Effector memory CD4-positive, alpha-beta T cell (primary cell): Measurements from ENCODE around the gene MVB12B.
A peak's percentile ranks its signal among the peaks of the same experiment; 100 is the strongest.

ENCODE experiments used
- DNase-seq, 3 donors: peaks; one replicate each; pipeline ENCODE4 v3.0.0-alpha.2; 2020
- H3K27ac ChIP-seq: 2 replicates; pipeline ENCODE4 v1.7.0; 2013; ENCODE audit warnings: mild to moderate bottlenecking, low read length, moderate library complexity; ENCODE audit not compliant: insufficient read depth, poor library complexity, severe bottlenecking
- H3K27me3 ChIP-seq: replicated peaks from 2 replicates; pipeline ENCODE4 v1.7.0; 2013; ENCODE audit warnings: mild to moderate bottlenecking, low read length; ENCODE audit not compliant: insufficient read depth, control insufficient read depth, poor library complexity, severe bottlenecking
- H3K36me3 ChIP-seq: 2 replicates; pipeline ENCODE4 v1.7.0; 2013; ENCODE audit warnings: mild to moderate bottlenecking, low read length, moderate library complexity; ENCODE audit not compliant: control insufficient read depth, insufficient read depth
- H3K4me1 ChIP-seq: 2 replicates; pipeline ENCODE4 v1.7.0; 2013; ENCODE audit warnings: low read length, mild to moderate bottlenecking; ENCODE audit not compliant: control insufficient read depth, insufficient read depth, poor library complexity, severe bottlenecking
- H3K4me3 ChIP-seq: 2 replicates; pipeline ENCODE4 v1.7.0; 2013; ENCODE audit warnings: low read length, low read depth, mild to moderate bottlenecking; ENCODE audit not compliant: insufficient read depth, poor library complexity, severe bottlenecking
- H3K9me3 ChIP-seq: 2 replicates; pipeline ENCODE4 v1.7.0; 2013; ENCODE audit warnings: mild to moderate bottlenecking, low read length, moderate library complexity; ENCODE audit not compliant: control insufficient read depth

The MVB12B gene

DNA sequence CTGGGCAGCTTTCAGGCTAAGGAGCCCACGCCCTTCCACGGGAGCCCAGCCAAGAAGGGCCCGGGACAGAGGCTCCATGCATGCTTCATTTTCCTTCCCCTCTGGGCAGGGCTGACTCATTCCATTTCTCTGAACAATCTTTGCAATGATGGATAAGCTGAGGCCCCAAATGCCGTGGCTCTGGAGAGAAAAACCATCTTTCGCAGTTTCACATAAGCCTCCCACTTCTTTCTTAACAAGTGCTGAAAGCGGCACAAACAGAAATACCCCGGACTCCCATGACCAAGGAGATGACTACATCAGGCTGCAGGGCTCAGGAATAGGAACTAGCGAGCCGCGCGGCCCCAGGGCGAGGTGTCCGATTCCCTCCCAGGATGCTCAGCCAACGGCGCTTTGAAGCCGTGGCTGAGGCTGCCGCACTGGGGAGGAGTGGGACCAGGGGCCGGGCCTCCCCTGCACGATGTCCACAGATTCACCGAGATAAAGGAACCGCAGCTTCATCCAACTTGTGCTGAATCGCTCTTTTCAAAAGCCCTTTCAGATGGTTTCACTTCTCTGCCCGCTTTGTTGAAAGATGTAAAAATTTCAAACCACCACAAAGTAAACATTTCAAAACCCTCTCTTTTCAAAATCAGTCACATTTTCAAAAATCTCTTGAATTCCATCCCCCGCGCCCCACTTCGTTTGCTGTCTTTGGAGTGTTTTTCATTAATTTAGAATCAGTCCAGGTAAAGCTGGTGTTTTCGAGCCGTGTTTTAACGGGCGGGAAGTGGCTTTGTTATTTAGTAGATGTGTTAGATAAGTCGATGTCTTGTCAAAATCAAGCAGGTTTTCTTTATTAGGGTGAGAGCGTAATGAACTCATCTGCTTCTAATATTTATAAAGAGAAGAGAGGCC lies 190.6 kb downstream of the MVB12B start:
- Histone ChIP-seq H3K27ac (peak overlapping the region; percentile 34), H3K4me1 (peaks cover 23% of the 10 kb centered on the region), H3K36me3 (no peaks in the 10 kb centered on the region), H3K9me3 (no peaks in the 10 kb centered on the region), H3K27me3 (peaks cover 12% of the 10 kb centered on the region), H3K4me3 (peak overlapping the region; percentile 57)
- peak; percentile 11 to 21 (median 12) for DNase-seq

- peak overlapping the region; percentile 34 for H3K27ac ChIP-seq
These were observed 191.3 kb downstream of the MVB12B start for GRCh38 chr9:126517833-126518356.

GRCh38 chr9:126518763-126519162 lies 192.1 kb downstream of the MVB12B start:
- no peaks in the 10 kb centered on the region for H3K36me3 ChIP-seq
- no peak overlapping the region for H3K27ac ChIP-seq
- no peak for DNase-seq
- H3K4me3 ChIP-seq, result no peak overlapping the region
- H3K9me3 ChIP-seq, result no peaks in the 10 kb centered on the region
- peaks cover 10% of the 10 kb centered on the region for H3K27me3 ChIP-seq
- peaks cover 21% of the 10 kb centered on the region for H3K4me1 ChIP-seq

More at GRCh38 chr9:126517833-126518356, 191.3 kb downstream of the MVB12B start:
- peaks cover 23% of the 10 kb centered on the region for H3K4me1 ChIP-seq
- H3K27me3 ChIP-seq, result peaks cover 12% of the 10 kb centered on the region
- no peak overlapping the region for H3K4me3 ChIP-seq
- no peaks in the 10 kb centered on the region for H3K36me3 ChIP-seq
- no peaks in the 10 kb centered on the region for H3K9me3 ChIP-seq
- DNase-seq, result no peak

- Histone ChIP-seq H3K4me3 (no peak overlapping the region), H3K9me3 (no peaks in the 10 kb centered on the region), H3K36me3 (no peaks in the 10 kb centered on the region), H3K4me1 (peaks cover 20% of the 10 kb centered on the region), H3K27me3 (peaks cover 8% of the 10 kb centered on the region), H3K27ac (no peak overlapping the region)
- no peak for DNase-seq
These were observed 193.2 kb downstream of the MVB12B start for GRCh38 chr9:126519660-126520420.

- H3K27ac ChIP-seq, result no peak overlapping the region
- H3K36me3 ChIP-seq, result no peaks in the 10 kb centered on the region
- no peak for DNase-seq
- H3K27me3 ChIP-seq, result peaks cover 8% of the 10 kb centered on the region
- no peak overlapping the region for H3K4me3 ChIP-seq
- H3K9me3 ChIP-seq, result no peaks in the 10 kb centered on the region
- H3K4me1 ChIP-seq, result peaks cover 20% of the 10 kb centered on the region
These were observed 193.8 kb downstream of the MVB12B start for GRCh38 chr9:126520453-126520852.

DNA sequence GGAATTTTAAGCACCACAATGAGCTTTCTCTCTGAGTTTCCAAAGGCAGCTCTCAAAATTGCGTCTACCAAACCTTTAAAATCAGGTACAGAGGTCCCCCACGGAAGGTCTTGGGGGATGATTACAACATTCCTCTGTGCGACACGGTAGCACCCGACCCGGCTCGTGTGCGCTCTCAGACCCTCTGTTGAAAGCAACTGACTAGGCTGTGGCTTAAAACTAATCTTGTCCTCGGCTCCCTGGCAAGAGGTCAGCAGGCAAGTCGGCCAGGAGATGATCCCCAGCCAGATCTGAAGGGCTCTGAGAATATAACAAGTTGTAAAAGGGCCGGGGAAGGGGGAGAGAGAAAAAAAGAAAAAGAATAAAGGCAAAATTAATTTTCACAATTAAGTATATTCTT lies 194.5 kb downstream of the MVB12B start:
- Histone ChIP-seq H3K4me3 (no peak overlapping the region), H3K4me1 (peaks cover 20% of the 10 kb centered on the region), H3K27ac (no peak overlapping the region), H3K9me3 (no peaks in the 10 kb centered on the region), H3K27me3 (peaks cover 5% of the 10 kb centered on the region), H3K36me3 (no peaks in the 10 kb centered on the region)
- no peak for DNase-seq

DNA sequence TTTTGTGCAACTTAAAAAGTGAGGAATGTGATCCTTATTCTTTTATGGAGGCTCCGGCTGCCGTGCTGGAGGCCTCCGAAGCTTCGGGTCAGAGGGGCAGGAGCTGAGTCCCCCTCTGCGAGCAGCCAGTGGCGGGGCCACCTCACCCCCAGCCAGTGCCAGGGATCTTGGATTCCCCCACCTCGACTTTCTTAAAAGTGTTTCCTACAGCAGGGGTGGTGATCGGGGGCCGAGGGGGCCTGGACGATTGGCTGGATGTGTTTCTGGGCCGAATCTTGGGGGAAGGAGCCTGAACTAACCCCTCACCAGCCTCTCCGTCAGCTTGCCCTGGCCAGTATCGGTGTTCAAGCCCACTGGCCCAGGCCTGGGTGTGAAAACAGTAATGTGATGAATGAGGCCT lies 194.9 kb downstream of the MVB12B start:
- H3K27me3 ChIP-seq, result peaks cover 5% of the 10 kb centered on the region
- no peak overlapping the region for H3K27ac ChIP-seq
- H3K36me3 ChIP-seq, result no peaks in the 10 kb centered on the region
- H3K9me3 ChIP-seq, result no peaks in the 10 kb centered on the region
- no peak for DNase-seq
- no peak overlapping the region for H3K4me3 ChIP-seq
- H3K4me1 ChIP-seq, result peaks cover 17% of the 10 kb centered on the region

GRCh38 chr9:126521976-126522590 lies 195.5 kb downstream of the MVB12B start:
- Histone ChIP-seq H3K27me3 (peaks cover 5% of the 10 kb centered on the region), H3K4me1 (peaks cover 13% of the 10 kb centered on the region), H3K36me3 (no peaks in the 10 kb centered on the region), H3K4me3 (no peak overlapping the region), H3K27ac (no peak overlapping the region), H3K9me3 (no peaks in the 10 kb centered on the region)
- no peak for DNase-seq

DNA sequence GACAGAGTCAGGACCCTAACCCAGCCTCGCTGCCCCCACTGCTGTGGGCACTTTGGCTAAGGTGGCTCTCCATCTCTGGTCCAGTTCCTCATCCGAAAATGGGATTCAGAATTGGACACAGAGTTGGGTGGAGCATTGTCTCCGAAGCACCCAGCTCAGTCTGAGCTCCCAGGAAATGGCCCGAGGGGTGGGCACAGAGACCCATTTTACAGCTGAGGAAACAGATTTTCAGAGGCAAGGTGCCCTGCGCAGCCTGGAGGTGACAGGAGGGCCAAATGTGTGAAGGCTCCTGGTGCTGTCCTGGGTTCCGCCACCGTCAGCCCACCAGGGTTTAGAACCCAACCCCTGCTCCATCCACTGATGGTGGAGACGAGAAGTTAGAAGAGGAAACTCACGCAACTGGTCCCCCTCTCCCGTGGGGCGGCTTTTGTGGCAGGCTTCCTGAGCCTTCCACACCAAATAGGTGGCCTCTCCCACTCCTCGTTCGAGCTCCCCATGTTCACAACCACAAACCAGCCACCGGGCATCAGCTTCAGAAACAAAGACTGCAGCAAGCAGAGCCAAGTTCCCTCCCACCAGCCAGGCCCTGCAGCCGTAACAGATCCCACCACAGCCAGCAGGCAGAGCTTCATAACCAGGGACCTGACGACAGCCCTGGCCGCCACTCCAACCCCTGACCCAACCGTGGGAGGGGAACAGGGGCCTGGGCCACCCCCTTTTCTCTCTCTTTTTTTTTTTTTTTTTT lies 196.2 kb downstream of the MVB12B start:
- no peak for DNase-seq
- Histone ChIP-seq H3K9me3 (no peaks in the 10 kb centered on the region), H3K27ac (no peak overlapping the region), H3K4me3 (no peak overlapping the region), H3K36me3 (no peaks in the 10 kb centered on the region), H3K4me1 (peaks cover 11% of the 10 kb centered on the region), H3K27me3 (peaks cover 5% of the 10 kb centered on the region)
